Middle frontal gyrus (tissue), 1 donor: ENCODE measurements around the gene KCNA1.
"Not testable (repeated sequence)": the region's sequence is repeated elsewhere in the genome, so short reads cannot be mapped to it uniquely, and the experiment has no call there.

Experiments
- DNase-seq: peaks from one replicate; pipeline ENCODE4 v3.0.0-alpha.2; 2015; ENCODE audit warnings: low spot score; ENCODE audit errors: extremely low spot score

Gene KCNA1

DNA sequence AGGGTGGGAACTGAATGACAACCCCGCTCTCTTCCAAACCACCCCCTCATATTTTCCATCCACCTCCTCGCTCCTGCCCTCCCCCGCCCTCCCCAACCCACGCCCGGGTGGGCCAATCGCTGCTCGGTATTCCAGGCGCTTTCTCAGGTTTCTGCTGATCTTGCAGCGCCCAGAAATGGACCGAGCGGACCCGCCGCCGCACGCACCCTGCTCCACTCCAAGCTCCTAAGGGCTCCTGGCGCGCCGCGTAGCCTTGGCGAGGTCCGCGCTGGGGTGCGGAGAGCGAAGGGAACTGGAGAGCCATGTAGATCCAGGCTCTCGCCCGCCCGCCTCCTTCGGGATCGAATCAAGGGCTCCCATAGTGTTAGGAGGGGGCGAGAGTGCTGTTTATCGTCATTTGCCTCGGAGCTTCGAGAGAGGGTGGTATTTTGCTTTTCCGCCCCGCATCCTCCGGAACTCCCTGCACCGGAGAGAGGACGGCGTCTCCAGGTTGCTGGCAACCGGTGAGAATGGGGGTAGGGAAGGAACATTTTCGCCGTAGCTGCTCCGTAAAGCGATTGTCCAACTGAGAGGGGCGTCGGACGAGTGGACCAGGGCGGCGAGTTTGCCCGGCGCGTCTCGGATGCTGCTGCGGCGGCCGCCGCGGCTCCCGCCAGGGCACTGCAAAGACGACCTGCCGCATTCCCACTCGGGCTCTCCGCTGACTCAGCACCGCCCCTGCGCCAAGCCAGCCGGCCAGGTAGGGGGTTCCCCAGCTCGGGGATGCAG lies at the start of gene KCNA1:
TSS of gene KCNA1 (plus strand) at position 172 of the 768 bp plus-strand sequence. CDS start 1,474 bp downstream, outside the sequence.
- DNase-seq, result no peak

DNA sequence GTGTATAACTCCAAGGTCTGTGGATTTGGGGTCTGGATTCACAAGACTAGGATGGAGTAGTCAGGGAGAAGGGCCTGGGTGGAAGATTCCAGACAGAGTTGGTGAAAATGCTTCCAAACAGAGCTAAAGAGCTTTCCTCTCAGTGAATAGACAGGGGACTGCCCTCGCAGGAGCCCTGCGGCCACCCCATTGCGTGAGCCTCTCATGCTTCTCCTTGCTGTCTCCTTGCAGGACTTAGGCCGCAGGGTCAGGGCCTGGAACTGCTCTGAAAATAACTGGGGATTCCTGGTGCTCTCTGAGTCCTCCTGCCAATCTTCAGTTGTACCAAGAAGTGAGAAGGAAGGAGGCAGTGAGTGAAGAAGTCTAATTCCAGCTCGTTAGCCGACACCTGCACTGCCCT lies 49.0 kb upstream of the KCNA1 start:
- DNase-seq, result no peak

DNA sequence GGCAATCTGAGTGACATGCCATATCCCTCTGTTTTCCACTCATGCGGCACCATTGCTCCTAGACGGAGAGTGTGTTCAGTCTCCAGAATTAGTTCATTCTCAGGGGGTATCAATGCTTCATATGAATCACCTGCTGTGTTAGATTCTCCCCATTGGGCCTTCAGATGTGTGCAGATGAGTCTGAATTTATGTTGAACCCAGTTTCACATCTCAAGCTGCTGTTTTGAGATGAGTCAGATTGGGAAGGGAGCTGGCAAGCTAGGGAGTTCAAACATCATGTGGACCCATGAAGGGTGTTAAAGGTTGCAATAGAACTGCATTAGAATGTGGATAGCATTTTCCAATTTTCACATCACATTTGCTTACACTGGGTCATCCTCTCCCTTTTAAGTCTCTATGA lies 46.9 kb upstream of the KCNA1 start:
- DNase-seq, result no peak

DNA sequence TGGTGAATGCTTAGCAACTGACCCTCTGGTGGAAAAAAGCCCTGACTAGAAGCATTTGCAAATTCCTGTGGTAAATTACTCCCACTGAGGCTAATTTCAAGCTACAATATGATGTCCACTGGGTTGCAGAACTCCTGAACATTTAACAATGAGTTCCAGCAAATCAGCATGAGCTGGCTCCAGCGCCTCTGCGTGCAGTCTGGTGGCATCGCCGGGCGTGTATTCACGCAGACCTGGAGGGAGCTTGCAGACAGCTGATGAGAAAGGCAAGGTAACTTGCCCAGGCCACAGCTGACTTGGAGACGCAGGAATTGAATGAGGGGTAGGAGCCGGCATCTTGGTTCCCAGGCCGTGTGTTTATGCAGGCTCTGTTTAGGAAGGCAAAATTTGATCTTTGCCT lies 45.1 kb upstream of the KCNA1 start:
- DNase-seq, result no peak

DNA sequence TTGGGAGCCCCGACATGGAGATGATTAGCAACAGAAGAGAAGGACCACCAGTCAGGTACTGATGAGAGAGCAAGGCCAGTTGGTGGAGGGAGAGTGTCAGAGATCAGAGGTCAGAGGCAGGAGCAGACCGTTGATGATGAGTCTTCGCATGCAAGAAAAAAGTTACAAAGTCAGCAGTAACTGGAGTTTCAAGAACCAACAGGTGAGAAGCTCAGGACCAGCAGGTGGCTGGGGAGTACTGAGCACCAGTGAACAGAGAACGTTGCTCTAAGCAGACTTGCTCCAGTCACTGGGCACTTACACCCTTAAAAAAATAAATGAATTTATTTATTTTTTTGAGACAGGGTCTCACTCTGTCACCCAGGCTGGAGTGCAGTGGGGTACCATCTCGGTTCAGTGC lies 44.5 kb upstream of the KCNA1 start:
- DNase-seq, result no peak

DNA sequence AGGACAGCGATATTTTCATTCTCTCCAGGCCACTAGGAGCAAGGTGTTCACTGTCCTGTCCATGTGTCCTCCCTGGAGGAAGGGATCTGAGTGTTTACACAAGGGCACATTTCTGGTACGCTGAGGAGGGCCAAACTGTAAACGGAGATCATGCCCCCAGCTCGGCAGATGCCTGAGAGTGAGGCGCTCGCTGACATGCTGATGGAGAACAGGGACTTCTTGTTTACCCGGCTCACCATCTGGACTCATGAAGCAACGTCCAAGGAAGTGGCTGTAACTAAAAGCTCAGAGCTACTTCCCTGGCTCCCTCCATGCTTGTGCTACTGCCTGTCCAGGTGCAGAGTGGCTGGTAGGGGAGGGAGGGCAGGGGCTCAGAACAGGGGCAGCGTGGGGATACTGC lies 43.4 kb upstream of the KCNA1 start:
- no peak for DNase-seq

DNA sequence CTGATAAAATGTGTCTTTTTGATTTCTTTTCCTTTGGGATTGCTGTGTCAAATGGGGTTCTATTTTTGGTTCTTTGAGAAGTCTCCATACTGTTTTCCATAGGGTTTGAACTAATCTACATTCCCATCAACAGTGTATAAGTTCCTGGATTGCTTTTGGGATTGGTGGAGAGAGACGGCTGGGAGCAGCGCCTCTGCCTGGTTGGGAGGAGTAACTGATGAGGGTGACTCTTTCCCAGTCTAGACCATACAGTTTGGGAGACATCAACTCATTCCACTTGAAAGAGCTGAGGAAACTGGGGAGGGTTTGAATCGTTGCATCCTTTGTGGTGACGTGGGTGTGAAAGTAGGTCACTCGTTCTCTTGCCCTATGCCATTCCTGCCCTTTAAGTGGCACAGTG lies 42.3 kb upstream of the KCNA1 start:
- no peak for DNase-seq

DNA sequence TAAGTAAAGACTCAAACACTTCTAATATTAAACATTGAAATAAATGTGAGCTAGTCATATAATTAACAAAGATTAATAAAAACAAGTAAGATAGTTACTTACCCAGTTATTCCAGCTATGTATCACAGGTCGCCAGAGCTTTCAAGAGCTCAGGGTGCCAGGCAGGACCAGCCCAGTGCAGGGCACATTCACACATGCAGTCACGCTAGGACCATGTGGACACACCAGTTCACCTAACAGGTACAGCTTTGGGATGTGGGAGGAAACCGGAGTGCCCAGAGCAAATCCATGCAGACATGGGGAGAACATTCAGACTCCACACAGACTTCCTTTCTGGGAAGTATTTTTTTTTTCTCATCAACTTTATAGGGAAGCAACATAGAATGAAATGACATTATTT lies 39.3 kb upstream of the KCNA1 start:
- DNase-seq, result no peak

DNA sequence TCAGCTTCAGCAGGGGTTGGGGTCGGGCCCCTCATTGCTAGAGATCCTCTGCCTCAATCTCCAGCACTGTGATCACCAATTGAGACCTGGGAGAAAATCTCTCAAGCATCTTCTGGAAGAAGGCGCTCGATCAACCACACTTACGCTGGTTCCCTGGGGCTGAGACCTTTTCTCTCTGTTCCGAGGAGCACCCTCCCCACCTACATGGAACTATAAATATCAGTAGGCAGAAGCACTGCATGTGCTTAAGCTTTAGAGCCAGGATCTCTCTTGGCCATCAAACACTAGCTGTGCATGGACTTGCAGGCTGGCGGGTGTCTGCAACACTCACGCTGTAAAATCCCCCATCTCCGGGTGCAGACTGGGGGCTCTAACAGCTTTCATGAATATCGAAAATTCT lies 38.2 kb upstream of the KCNA1 start:
- DNase-seq, result no peak

DNA sequence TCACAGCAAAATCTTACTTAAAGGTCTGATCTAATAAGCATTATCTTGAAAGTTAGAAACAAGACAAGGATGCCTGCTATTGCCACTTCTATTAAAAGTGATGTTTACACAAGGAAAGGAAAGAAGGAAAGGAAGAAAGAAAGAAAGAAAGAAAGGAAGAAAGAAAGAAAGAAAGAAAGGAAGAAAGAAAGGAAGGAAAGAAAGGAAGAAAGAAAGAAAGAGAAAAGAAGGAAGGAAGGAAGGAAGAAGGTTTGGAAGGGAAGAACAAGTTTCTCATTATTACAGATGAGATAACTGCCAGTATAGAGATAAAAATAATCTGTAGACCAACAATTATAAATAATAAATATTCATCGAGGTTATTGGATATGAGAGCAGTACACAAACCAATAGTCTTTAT lies 35.8 kb upstream of the KCNA1 start:
- no peak for DNase-seq

DNA sequence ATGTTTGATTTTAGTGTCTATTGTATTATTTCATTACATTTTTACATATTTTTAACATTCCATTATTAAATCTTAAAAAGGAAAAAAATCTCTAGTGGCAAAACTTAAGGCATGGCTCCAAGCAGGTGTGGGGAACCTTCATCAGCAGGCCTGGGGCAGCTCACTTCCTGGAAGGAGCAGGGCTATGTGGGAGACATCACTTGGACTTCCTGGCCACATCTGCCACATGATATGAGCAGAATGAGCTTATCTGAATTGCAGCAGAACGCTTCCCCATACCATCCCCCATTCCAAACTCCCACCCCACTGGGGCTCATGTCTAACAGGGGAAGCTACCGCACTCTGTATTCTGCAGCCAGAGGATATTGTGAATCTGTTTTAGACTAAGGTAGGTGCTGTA lies 35.0 kb upstream of the KCNA1 start:
- no peak for DNase-seq

DNA sequence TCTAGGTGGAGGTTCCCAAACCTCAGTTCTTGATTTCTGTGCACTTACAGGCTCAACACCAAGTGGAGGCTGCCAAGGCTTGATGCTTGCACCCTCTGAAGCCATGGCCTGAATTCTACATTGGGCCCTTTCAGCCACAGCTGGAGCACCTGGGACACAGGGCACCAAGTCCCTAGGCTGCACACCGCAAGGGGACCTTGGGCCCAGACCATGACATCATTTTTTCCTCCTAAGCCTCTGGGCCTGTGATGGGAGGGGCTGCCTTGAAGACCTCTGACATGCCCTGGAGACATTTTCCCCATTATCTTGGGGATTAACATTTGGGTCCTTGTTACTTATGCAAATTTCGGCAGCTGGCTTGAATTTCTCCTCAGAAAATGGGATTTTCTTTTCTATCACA lies 30.2 kb upstream of the KCNA1 start:
- not testable (repeated sequence) for DNase-seq

DNA sequence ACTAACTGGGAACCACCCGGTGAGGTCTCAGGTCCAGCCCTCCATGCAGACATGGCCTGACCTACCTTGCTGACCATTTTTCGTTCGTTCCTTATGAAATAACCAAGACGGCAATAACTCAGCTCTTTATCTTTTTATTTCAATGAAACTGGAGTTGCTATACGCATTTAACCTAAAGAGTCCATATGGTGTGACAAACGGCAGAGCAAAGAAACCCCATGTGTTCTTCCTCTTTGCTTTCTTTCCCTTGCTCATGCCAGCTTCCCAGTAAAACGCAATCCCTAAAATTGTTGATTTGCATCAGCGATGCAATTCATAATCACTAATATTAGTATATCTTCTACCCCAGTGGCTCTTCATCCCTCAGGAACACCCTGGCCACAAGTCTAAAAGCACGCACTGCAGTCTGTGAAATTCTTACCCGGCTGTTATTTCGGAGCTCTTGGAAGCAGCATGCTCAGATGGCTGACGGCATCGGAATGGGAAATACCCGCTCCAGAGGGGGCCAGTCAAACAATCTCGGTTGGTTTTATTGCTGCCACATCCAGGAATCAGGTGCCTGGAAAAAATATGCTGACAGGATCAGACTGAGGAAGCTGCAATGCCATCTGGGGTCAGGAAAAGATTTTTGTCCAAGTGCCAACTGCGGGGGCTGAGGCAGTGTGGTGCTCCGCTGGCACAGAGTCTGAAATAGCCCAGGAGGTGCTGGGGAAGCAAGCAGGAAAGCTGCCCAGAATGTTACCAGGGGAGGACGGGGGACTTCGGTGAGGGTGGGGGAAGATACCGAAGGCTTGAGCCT lies 28.2 kb upstream of the KCNA1 start:
- no peak for DNase-seq

DNA sequence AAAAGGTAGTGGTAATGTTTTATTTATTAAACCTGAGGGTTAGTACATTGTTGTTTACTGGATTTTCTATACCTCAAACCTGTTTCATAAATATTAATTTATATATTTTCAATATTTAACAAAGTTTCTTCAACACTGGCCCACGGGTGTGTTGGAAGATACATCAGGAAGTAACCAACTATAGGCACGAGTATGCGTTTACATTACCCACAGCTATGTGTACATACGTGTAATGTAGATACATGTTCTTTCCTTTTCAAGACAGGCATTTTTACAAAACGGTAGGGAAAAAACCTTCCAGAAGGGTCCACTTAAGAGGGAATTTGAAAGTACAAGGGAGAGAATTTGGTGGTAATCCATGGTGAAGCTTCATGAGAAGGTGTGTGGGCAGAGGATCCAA lies 17.8 kb upstream of the KCNA1 start:
- DNase-seq, result no peak

DNA sequence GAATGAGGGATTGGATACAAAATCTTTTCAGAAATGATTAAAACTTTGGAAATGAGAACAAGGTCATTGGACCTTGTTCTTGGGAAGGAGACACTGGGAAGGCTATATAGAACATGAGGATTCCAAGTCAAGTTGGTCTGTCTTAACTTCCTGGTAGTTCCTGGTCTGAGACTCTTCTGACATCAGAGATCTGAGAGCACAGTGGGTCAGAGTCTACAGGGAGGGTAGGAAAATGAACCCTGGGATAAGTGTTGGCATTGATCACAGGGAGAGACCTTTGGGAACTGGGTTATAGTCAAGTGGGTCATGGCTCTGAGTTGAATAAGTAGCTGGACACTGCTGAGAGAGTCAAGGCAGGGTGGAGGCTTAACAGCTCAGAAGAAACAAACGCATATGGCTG lies 17.3 kb upstream of the KCNA1 start:
- no peak for DNase-seq

DNA sequence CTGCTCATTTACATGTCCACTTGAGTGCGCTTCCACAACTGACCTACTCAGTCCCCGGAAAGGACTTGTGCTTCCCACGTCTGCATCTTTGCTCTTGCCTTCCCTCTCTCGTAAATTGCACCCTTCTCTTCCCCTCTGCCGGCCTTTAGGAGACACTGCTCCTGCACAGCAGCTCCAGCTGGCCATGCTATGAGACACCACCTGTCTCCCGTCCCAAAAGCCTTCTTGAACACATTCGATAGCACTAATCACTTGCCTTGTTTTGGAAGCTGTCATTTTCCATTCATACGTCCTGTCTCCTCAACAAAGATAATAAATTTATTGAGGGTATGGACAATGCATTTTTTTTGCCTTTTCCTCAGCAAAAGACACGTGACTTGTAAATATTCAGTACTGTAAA lies 15.7 kb upstream of the KCNA1 start:
- no peak for DNase-seq

DNA sequence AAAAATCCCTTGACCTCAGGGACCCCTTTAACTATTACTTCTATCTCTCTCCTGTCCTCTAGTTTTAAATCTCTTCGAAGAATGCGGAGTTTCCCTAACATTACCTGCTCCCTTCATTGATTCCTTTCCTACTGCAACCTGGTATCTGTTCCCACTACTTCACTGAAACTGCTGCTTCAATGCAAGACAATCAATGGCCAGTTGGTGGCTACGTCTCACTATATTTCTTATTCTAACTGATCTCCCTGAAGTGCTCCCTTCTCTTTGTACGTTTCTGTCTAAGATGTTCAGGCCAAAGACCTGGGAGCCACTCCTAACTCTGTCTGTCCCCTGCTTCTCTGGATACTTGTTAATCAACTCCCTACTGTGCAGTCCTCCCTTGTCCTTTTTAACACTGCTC lies 10.3 kb upstream of the KCNA1 start:
- no peak for DNase-seq

DNA sequence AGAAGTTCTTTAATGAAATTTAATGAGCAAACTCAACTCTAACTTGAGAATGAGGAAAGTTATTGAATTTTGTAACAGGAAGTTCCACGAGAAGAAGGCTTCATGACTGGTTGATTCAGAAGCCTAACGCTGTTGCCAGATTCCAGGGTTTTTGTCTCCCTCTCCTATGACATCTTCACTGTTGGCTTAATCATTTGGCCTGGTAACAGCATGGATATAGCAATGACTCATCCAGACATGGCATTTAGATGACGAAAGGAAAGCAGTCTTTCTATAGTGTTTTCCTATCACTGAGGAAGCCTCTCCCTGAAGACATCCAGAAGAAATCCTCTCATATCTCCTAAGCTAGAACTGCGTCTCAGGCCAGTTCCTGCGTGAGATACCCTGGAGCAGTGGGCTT lies 9.4 kb upstream of the KCNA1 start:
- no peak for DNase-seq

DNA sequence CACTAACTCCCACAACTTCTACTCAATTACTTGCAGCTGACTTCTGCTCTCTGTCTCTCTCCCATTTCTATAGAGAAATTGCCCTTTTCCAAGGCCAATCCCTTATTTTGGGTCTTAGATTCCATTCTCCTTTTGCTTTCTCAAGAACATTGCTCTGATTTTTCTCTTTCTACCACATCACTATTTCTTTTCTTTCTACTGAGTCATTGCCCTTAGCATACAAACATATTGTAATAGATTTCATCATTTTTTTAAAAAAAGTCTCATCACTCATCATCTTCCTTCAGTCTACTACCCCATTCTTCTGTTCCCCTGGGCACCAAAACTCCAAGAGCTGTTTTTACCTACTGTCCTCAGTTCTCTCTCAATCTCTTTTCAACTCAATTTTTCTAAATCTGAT lies 4.4 kb upstream of the KCNA1 start:
- no peak for DNase-seq

DNA sequence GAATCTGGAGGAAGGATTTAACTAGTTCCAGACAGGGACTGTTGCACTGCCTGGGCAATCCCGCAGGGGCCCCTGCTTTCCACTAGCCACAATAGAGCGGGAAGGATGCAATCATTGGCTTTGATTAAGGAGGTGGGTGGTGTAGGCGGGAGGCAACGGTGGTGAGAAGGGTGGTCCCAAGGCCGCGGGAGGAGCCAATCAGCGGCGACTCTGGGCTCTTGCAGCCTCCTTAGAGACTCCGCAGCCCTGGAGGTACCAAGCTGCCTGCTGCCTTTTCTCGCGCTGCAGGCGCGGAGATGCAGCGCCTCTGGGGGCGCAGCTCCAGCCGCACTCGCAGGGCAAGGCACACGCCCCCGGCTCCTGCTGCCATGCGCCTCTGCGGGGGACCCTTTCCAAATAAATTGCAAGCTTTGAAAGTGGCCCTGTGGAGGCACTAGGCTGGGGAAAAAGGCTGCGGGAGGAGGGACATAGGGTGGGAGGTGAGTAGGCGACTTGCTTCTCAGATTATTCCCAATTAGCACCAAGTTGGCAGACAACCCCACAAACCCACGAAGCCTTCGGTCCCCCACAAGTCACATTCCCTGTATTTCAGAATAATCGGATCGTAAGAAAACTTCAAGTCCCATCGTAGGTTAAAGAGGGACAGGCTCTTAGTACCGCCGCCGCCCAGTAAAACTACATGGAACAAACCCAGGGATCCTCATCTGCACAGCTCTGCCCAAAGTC lies 858 bp upstream of the KCNA1 start:
- no peak for DNase-seq

DNA sequence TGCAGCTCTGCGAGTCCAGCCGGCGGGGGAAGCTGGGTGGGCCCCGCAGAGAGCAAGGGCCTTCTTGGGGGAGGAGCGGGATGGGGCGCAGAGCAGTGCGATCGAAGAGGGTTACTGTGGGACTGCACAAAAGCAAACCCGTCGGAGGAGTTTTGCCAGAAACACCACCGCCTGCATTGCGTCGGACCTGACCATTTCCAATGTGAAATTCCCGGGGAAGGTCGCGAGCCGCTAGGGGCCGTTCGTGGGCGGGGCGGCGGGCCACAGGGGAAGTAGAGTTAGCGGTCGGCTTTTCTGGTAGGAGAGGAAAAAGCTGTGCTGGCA lies 333 bp upstream of the KCNA1 start:
- DNase-seq, result no peak

DNA sequence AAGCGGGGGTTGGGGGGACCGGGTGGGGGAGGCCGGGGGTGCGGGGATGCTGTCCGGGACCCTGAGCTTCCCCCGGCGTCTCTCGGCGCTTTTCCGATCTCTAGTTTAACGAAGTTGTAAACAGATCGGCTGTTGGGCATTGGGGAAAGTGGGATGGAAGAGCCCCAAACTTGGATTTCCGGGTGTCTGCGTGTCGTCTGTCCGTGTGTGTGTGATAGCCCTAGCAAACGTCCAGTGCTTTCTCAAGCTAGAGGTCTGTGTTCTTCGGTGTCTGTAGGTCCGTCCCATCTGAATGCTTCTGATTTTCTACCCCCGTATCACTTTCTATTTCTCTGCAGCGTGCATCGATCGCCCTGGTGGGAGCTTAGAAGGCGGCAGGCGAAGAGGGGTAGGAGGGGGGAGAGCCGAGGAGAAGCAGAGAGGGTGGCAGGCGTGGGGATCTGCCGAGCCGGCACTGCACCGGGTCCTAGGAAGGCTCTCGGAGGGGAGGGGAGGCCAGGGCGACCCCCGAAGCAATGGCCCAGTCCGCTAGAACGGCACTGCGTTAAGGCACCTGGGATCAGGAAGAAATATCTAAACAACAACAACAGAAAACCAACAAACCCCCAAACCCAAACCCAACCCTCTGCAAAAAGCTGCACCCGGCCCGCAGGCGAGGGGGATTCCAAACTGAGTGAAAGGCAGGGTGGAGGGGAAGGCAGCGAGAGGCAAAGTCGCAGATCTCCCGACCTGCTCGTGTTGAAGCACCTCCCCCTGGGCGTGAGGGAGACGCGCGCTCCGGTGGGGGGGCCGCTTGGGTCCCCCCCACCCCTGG lies 1.0 kb downstream of the KCNA1 start:
- no peak for DNase-seq
